Measurements from ENCODE around the gene SERTM1.

DNA sequence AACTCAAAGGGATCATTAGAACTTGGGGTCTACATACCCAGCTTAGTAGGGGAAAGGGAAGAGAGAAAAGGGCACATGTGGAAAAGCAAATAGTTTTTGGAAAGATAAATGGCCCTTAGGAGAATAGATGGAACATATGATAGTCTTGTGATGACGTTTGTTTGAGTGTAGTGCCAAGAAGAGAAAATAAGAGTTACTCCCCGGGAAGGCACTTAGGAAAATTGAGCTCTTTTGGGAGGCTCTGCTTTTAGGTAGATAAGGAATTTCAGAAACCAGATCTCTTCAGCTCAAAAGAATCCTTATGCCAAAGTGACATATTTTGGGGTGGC is 44.8 kb upstream of the SERTM1 start:
- TF ChIP-seq POLR2A (IDR thresholded peaks at IDR 0.05): no peak
- TF ChIP-seq CTCF (IDR thresholded peaks at IDR 0.05): no peak

Measured in heart left ventricle (tissue), 13 donors.